ENCODE data around the gene KRT81. TPM values are rescaled to one million over a fixed set of nuclear protein-coding genes. Genes with fewer than 3 reads are reported as not detected.

Gene KRT81
- total and polyA plus RNA-seq, 2 of the 4 experiments (the other 2 are of a cell fraction) = under 0.01 to 0.05 TPM

- BruUV-seq (replicated peaks) = no TSS peak
These were observed 34.2 kb downstream of the KRT81 start for GRCh38 chr12:52257074-52257551.

More at GRCh38 chr12:52257074-52257551, 34.2 kb downstream of the KRT81 start:
- H2AK5ac ChIP-seq (ENCODE audit: low read depth, low read length) = no peak overlapping the region
- H3K18ac ChIP-seq (ENCODE audit: low read depth, low read length) = no peak overlapping the region
- H3K9ac ChIP-seq (ENCODE audit: low read depth, low read length) = no peak overlapping the region
- H2AK9ac ChIP-seq (replicated peaks; ENCODE audit: low read depth, low read length, poor library complexity) = no peak overlapping the region
- H3K14ac ChIP-seq (replicated peaks; ENCODE audit: low read depth, low read length) = no peak overlapping the region
- H3K23ac ChIP-seq (ENCODE audit: low read depth, low read length) = no peak overlapping the region
- ChIA-PET POLR2A (ENCODE audit: unreplicated experiment) (no interaction called here), CTCF (no interaction called here)
- TF ChIP-seq MXI1 (IDR thresholded peaks at IDR 0.05; ENCODE audit: borderline replicate concordance, low read depth, low read length) (no peak), NFE2L2 (IDR thresholded peaks at IDR 0.05; ENCODE audit: low read depth, low read length) (no peak), RFX5 (IDR thresholded peaks at IDR 0.05; ENCODE audit: low read depth, low read length) (no peak), POLR2A (IDR thresholded peaks at IDR 0.05; ENCODE audit: low read depth, low read length) (no peak), USF2 (IDR thresholded peaks at IDR 0.05; ENCODE audit: low read depth, low read length) (no peak), CTCF (conservative IDR thresholded peaks at IDR 0.05; ENCODE audit: low read depth, low read length) (no peak), FOS (IDR thresholded peaks at IDR 0.05; ENCODE audit: low read depth, low read length) (no peak), RAD21 (IDR thresholded peaks at IDR 0.05; ENCODE audit: low read length) (no peak), MAZ (IDR thresholded peaks at IDR 0.05; ENCODE audit: borderline replicate concordance, low read depth, low read length) (no peak), MAFK (IDR thresholded peaks at IDR 0.05; ENCODE audit: low read depth, low read length) (no peak), CHD1 (IDR thresholded peaks at IDR 0.05; ENCODE audit: low read depth, low read length) (no peak), BHLHE40 (IDR thresholded peaks at IDR 0.05; ENCODE audit: low read depth, low read length) (no peak), CEBPB (IDR thresholded peaks at IDR 0.05; ENCODE audit: low read depth, low read length) (no peak)
- TF ChIP-seq, protein P1, sequence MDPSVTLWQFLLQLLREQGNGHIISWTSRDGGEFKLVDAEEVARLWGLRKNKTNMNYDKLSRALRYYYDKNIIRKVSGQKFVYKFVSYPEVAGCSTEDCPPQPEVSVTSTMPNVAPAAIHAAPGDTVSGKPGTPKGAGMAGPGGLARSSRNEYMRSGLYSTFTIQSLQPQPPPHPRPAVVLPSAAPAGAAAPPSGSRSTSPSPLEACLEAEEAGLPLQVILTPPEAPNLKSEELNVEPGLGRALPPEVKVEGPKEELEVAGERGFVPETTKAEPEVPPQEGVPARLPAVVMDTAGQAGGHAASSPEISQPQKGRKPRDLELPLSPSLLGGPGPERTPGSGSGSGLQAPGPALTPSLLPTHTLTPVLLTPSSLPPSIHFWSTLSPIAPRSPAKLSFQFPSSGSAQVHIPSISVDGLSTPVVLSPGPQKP (IDR thresholded peaks at IDR 0.05; ENCODE audit: borderline replicate concordance, low read depth, low read length) = no peak
- H2BK15ac ChIP-seq (ENCODE audit: low read depth, low read length) = no peak overlapping the region
- no peak overlapping the region for H3K27ac ChIP-seq (ENCODE audit: insufficient read depth, low read length)
- ATAC-seq (ENCODE audit: low read depth) (no peak), DNase-seq (no peak)
- in situ Hi-C loops (cut with MboI; ENCODE audit: low sequenced_read_pairs) (no loop called here), intact Hi-C loops (cut with micrococcal nuclease) (no loop called here), dilution Hi-C loops (cut with HindIII; ENCODE audit: low sequenced_read_pairs, unreplicated experiment) (no loop called here)
- no peak overlapping the region for H3K56ac ChIP-seq (ENCODE audit: extremely low read depth, insufficient read depth, low read length)
- no peak overlapping the region for H3K4ac ChIP-seq (ENCODE audit: low read depth, low read length)
- H3K36me3 ChIP-seq (ENCODE audit: control insufficient read depth, insufficient read depth, low read length) = no peaks in the 10 kb centered on the region
- H3K4me3 ChIP-seq (ENCODE audit: insufficient read depth, low read depth, low read length) = no peak overlapping the region
- peaks cover 10% of the 10 kb centered on the region for H3K9me1 ChIP-seq (ENCODE audit: insufficient read depth, low read length)
- H2BK120ac ChIP-seq (ENCODE audit: low read depth, low read length) = no peak overlapping the region
- H4K91ac ChIP-seq (ENCODE audit: insufficient read depth, low read depth, low read length) = no peak overlapping the region
- no peak overlapping the region for H2AFZ ChIP-seq (replicated peaks; ENCODE audit: low read length, poor library complexity)
- peaks cover 33% of the 10 kb centered on the region for H3K27me3 ChIP-seq (ENCODE audit: control insufficient read depth, insufficient read depth, low read length)
- no peak overlapping the region for H2BK20ac ChIP-seq (ENCODE audit: low read depth, low read length)
- H3K4me1 ChIP-seq (ENCODE audit: control insufficient read depth, insufficient read depth, low read length) = peaks cover 14% of the 10 kb centered on the region
- H3K9me3 ChIP-seq (ENCODE audit: control insufficient read depth, insufficient read depth, low read length) = no peaks in the 10 kb centered on the region
- WGBS, 2 experiments (ENCODE audit: extremely low coverage in 2 of 2, insufficient read length in 1 of 2) = 100% methylated on average over 1 of the region's 4 CpGs; no CpG with 5 or more reads in 1 of the 2 experiments
- no peaks in the 10 kb centered on the region for H4K20me1 ChIP-seq (ENCODE audit: insufficient read depth, low read length)
- no peak overlapping the region for H4K5ac ChIP-seq (ENCODE audit: low read depth, low read length)
- no peaks in the 10 kb centered on the region for H3K79me1 ChIP-seq (ENCODE audit: low read depth in 1 of 2, low read length in 2 of 2)
- H3K4me2 ChIP-seq (ENCODE audit: low read depth, low read length) = no peak overlapping the region
- no peak overlapping the region for H2BK5ac ChIP-seq (ENCODE audit: low read depth, low read length, poor library complexity, severe bottlenecking)
- no peak overlapping the region for H4K8ac ChIP-seq (ENCODE audit: low read depth in 2 of 2, low read length in 2 of 2)

All from IMR-90 (cell line).